NB4 (cell line): ENCODE results near the gene FRMD5.

Experiments used
- CTCF ChIP-seq: IDR thresholded peaks from one replicate; pipeline ENCODE4 v1.5.1; 2012; ENCODE audit warnings: low read depth, low read length
- MYC ChIP-seq: IDR thresholded peaks from 2 replicates; pipeline ENCODE4 v1.6.1; 2011; ENCODE audit warnings: low read depth, low read length

GRCh38 chr15:43939070-43939469 is 256.0 kb downstream of the FRMD5 start:
- TF ChIP-seq CTCF (peak; percentile 43), MYC (no peak)
